DOHH2 (cell line): ENCODE results near the gene F8.
"Not testable (repeated sequence)": the region's sequence is repeated elsewhere in the genome, so short reads cannot be mapped to it uniquely, and the experiment has no call there.

Source experiments
- H3F3A ChIP-seq: fragments of 200-600 bp; sonication (generic), shearing (Covaris generic); 2 replicates; pipeline ENCODE4 v1.6.0; 2016; ENCODE audit warnings: antibody characterized with exemption, mild to moderate bottlenecking; ENCODE audit not compliant: control insufficient read depth, insufficient read depth
- H3K27ac ChIP-seq: fragments of 200-600 bp; sonication (generic); 2 replicates; pipeline ENCODE4 v1.5.1; 2014; ENCODE audit warnings: low read depth, mild to moderate bottlenecking, low read length, moderate library complexity
- H3K27me3 ChIP-seq: fragments of 200-600 bp; sonication (generic); 2 replicates; pipeline ENCODE4 v1.6.1; 2014; ENCODE audit warnings: mild to moderate bottlenecking, low read length, mixed read lengths; ENCODE audit not compliant: control insufficient read depth
- H3K36me3 ChIP-seq: fragments of 200-600 bp; sonication (generic); 2 replicates; pipeline ENCODE4 v1.6.1; 2014; ENCODE audit warnings: mild to moderate bottlenecking, low read length, moderate library complexity, mixed read lengths; ENCODE audit not compliant: control insufficient read depth
- H3K4me1 ChIP-seq: fragments of 200-600 bp; sonication (generic); 2 replicates; pipeline ENCODE4 v1.6.1; 2014; ENCODE audit warnings: mild to moderate bottlenecking, low read length, mixed read lengths; ENCODE audit not compliant: control insufficient read depth
- H3K4me2 ChIP-seq: fragments of 200-600 bp; sonication (generic); 2 replicates; pipeline ENCODE4 v1.6.0; 2014; ENCODE audit warnings: mild to moderate bottlenecking, low read length, moderate library complexity
- H3K4me3 ChIP-seq: fragments of 200-600 bp; sonication (generic); 2 replicates; pipeline ENCODE4 v1.5.1; 2014; ENCODE audit warnings: mild to moderate bottlenecking, low read length, mixed read lengths
- H3K79me2 ChIP-seq: fragments of 200-600 bp; sonication (generic); 2 replicates; pipeline ENCODE4 v1.6.1; 2014; ENCODE audit warnings: mild to moderate bottlenecking, low read length, mixed read lengths; ENCODE audit not compliant: control insufficient read depth
- H3K9me2 ChIP-seq: fragments of 200-600 bp; sonication (generic); replicated peaks from 2 replicates; pipeline ENCODE4 v1.6.1; 2014; ENCODE audit warnings: mild to moderate bottlenecking, low read length, mixed read lengths; ENCODE audit not compliant: control insufficient read depth
- H3K9me3 ChIP-seq: fragments of 200-600 bp; sonication (generic); 2 replicates; pipeline ENCODE4 v1.6.1; 2014; ENCODE audit warnings: antibody characterized with exemption, low read length, mixed read lengths; ENCODE audit not compliant: control insufficient read depth, insufficient read depth
- H4K20me1 ChIP-seq: fragments of 200-600 bp; sonication (generic); 2 replicates; pipeline ENCODE4 v1.6.0; 2014; ENCODE audit warnings: low read depth, mild to moderate bottlenecking, antibody characterized with exemption, low read length, moderate library complexity; ENCODE audit not compliant: control insufficient read depth, insufficient read depth
- EZH2phosphoT487 ChIP-seq: fragments of 200-600 bp; sonication (generic); IDR thresholded peaks from 2 replicates; pipeline ENCODE4 v1.6.1; 2017; ENCODE audit warnings: borderline replicate concordance, mild to moderate bottlenecking, antibody characterized with exemption, low read length, moderate library complexity, mixed read lengths
- TF ChIP-seq, protein P1 (sequence below): fragments of 200-600 bp; sonication (generic); IDR thresholded peaks from one replicate; pipeline ENCODE4 v1.5.1; 2014; ENCODE audit warnings: antibody characterized with exemption, mild to moderate bottlenecking, low read depth, low read length; ENCODE audit not compliant: poor library complexity, severe bottlenecking

Gene F8

DNA sequence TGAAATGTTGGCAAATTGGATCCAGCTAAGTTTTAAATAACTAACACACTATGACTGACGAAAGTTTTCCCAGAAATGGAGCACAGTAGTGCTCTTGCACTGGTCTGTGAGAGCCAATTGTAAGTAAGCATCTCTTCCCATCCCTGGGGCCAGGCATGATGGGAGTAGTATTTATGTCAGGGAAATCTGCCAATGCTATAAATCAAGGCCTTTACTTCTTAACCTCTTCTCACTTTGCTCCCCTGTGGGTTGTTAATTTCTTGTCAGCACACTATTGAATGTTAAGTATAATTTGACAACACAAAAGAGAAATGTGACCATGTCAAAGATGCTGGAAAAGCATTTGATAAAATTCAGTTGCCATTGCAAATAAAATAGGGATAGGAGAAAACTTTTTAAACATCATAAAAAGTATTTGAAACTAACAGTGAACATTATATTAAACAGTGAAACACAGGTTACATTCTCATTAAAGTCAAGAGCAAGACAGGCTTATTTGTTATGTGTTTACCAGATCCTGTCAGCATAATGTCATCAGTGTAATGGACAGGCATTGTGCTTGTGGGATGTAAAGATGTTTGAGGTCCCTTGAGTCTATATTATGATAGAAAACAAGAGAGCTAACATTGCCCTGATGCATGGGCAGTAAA lies 131.4 kb downstream of the F8 start:
- Histone ChIP-seq H3K36me3 (no peaks in the 10 kb centered on the region), H3K9me3 (no peaks in the 10 kb centered on the region), H3K27me3 (no peaks in the 10 kb centered on the region), H3F3A (no peaks in the 10 kb centered on the region), H3K4me2 (no peak overlapping the region), H3K27ac (no peak overlapping the region), H3K4me3 (no peak overlapping the region), H4K20me1 (no peaks in the 10 kb centered on the region), H3K4me1 (no peaks in the 10 kb centered on the region), H3K9me2 (no peaks in the 10 kb centered on the region), H3K79me2 (no peaks in the 10 kb centered on the region)
- no peak for TF ChIP-seq EZH2phosphoT487
- TF ChIP-seq, protein P1, sequence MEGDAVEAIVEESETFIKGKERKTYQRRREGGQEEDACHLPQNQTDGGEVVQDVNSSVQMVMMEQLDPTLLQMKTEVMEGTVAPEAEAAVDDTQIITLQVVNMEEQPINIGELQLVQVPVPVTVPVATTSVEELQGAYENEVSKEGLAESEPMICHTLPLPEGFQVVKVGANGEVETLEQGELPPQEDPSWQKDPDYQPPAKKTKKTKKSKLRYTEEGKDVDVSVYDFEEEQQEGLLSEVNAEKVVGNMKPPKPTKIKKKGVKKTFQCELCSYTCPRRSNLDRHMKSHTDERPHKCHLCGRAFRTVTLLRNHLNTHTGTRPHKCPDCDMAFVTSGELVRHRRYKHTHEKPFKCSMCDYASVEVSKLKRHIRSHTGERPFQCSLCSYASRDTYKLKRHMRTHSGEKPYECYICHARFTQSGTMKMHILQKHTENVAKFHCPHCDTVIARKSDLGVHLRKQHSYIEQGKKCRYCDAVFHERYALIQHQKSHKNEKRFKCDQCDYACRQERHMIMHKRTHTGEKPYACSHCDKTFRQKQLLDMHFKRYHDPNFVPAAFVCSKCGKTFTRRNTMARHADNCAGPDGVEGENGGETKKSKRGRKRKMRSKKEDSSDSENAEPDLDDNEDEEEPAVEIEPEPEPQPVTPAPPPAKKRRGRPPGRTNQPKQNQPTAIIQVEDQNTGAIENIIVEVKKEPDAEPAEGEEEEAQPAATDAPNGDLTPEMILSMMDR = no peak

DNA sequence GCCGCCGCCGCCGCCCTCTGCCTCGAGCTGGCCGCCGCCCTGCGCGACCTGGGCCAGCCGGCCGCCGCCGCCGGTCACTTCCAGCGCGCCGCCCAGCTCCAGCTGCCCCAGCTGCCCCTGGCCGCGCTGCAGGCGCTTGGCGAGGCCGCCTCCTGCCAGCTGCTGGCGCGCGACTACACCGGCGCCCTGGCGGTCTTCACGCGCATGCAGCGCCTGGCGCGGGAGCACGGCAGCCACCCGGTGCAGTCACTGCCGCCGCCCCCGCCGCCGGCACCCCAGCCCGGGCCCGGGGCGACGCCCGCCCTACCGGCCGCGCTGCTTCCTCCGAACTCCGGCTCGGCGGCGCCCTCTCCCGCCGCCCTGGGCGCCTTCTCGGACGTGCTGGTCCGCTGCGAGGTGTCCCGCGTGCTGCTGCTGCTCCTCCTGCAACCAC lies 135.7 kb downstream of the F8 start:
- not testable (repeated sequence) for H3K27ac ChIP-seq, H3K4me1 ChIP-seq, H3K79me2 ChIP-seq, H3K4me3 ChIP-seq, H3K9me2 ChIP-seq, H3K4me2 ChIP-seq, H4K20me1 ChIP-seq, H3K9me3 ChIP-seq, H3F3A ChIP-seq, H3K36me3 ChIP-seq, H3K27me3 ChIP-seq

DNA sequence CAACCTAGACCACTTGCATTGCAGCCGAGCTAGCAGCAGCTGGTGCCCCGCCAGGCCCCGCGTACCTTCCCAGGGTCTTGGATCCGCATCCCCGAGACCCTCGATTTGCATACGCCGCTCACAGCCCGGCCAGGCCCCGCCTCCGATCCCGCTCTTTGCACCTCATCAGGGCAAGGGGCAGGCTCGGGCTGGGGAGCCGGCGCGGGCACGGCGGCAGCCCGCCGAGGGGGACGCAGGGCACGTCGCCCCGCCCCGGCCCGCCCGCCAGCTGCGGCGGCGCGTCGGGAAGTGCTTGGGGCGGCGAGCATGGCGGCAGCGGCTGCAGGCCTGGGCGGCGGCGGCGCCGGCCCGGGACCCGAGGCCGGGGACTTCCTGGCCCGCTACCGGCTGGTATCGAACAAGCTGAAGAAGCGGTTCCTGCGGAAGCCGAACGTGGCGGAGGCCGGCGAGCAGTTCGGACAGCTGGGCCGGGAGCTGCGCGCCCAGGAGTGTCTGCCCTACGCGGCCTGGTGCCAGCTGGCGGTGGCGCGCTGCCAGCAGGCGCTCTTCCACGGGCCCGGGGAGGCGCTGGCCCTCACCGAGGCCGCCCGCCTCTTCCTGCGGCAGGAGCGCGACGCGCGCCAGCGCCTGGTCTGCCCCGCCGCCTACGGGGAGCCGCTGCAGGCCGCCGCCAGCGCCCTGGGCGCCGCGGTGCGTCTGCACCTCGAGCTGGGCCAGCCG lies 136.3 kb downstream of the F8 start, which contains the start of gene F8A1:
F8A1 (plus strand) TSS at position 287 of the 720 bp plus-strand sequence; CDS start at position 307, 20 bp downstream.
- H3K4me1 ChIP-seq, H3K9me2 ChIP-seq, H3K27me3 ChIP-seq, H3F3A ChIP-seq, H4K20me1 ChIP-seq, H3K36me3 ChIP-seq, H3K27ac ChIP-seq, H3K79me2 ChIP-seq, H3K9me3 ChIP-seq: not testable (repeated sequence)
- Histone ChIP-seq H3K4me2 (peak within 1 kb of the TSS; percentile 43), H3K4me3 (peak within 1 kb of the TSS; percentile 46; the same call in 1 of the 2 replicates)

DNA sequence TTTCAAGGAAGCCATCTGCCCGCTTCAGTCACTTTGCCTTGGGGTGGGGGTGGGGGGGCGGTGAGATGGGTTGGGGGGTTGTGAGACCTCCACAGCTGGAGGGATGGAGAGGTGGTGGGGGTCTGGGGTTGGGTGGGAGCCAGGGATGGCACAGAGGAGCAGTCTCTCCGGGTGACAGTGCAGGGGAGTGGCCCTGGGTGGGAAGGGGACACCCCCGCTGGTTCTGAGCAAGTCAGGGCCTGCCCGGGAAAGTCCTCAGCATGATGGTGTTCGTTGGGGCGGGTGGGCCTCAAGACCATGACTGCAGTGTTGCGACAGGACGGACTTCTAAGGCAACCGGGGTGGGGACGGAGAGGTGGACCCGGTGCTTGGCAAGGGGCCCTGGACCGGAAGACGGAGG lies 137.0 kb downstream of the F8 start:
- not testable (repeated sequence) for H3K4me1 ChIP-seq, H3K9me3 ChIP-seq, H4K20me1 ChIP-seq, H3K4me2 ChIP-seq, H3K9me2 ChIP-seq, H3K27me3 ChIP-seq, H3K36me3 ChIP-seq, H3F3A ChIP-seq, H3K4me3 ChIP-seq, H3K27ac ChIP-seq, H3K79me2 ChIP-seq

DNA sequence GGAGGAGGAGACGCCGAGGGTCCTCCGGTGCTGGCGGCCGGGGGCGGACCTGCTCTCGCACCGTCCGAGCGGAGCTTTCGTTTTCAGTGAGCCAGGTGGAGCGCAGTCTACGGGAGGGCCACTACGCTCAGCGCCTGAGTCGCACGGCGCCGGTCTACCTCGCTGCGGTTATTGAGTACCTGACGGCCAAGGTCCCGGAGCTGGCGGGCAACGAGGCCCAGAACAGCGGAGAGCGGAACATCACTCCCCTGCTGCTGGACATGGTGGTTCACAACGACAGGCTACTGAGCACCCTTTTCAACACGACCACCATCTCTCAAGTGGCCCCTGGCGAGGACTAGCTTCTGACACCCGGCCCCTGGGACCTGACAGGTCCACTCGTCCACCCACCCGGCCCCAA lies 137.5 kb downstream of the F8 start:
- H3K9me2 ChIP-seq, H4K20me1 ChIP-seq, H3K27me3 ChIP-seq, H3K36me3 ChIP-seq, H3K27ac ChIP-seq, H3K4me3 ChIP-seq, H3K79me2 ChIP-seq, H3K9me3 ChIP-seq, H3F3A ChIP-seq, H3K4me2 ChIP-seq, H3K4me1 ChIP-seq: not testable (repeated sequence)

DNA sequence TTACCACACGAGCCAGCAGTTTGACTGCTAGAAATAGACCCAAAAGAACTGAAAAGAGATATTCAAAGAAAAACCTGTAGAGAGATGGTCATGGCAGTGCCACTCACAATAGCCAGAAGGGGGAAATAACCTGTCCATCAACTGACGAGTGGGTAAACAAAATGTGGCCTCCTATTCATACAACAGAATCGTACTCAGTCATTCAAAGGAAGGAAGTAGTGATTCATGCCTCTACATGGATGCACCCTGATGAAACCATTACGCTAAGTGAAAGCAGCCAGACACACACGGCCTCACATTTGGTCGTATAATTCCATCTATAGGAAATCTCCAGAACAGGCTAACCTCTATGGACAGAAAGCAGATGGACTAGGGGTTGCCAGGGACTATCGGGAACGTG lies 138.5 kb downstream of the F8 start:
- not testable (repeated sequence) for H3K36me3 ChIP-seq, H3K9me2 ChIP-seq, H3K4me1 ChIP-seq, H3K27me3 ChIP-seq, H4K20me1 ChIP-seq, H3K4me2 ChIP-seq, H3K27ac ChIP-seq, H3F3A ChIP-seq, H3K9me3 ChIP-seq, H3K79me2 ChIP-seq, H3K4me3 ChIP-seq
